H9 (cell line): ENCODE data around the gene NGB. TPM values are rescaled to one million over a fixed set of nuclear protein-coding genes. Genes with fewer than 3 reads are reported as not detected.
A peak's percentile ranks its signal among the peaks of the same experiment; 100 is the strongest.

Experiments
- DNase-seq: peaks from one replicate; pipeline ENCODE4 v3.0.0-alpha.2; 2017
- H2AFZ ChIP-seq: one replicate; pipeline ENCODE4 v1.6.1; 2013; ENCODE audit warnings: mild to moderate bottlenecking, low read length, control low read depth, moderate library complexity
- H2AK5ac ChIP-seq: 2 replicates; pipeline ENCODE4 v1.6.1; 2013; ENCODE audit warnings: low read length, control low read depth, mixed read lengths; ENCODE audit not compliant: insufficient read length
- H2BK120ac ChIP-seq: one replicate; pipeline ENCODE4 v1.6.1; 2013; ENCODE audit warnings: low read depth, mild to moderate bottlenecking, low read length, control low read depth, inconsistent platforms; ENCODE audit not compliant: poor library complexity, severe bottlenecking
- H2BK12ac ChIP-seq: 2 replicates; pipeline ENCODE4 v1.6.1; 2013; ENCODE audit warnings: low read length, control low read depth, mixed read lengths, low read depth; ENCODE audit not compliant: insufficient read length
- H2BK15ac ChIP-seq: 2 replicates; pipeline ENCODE4 v1.6.1; 2013; ENCODE audit warnings: low read depth, low read length, control low read depth
- H2BK20ac ChIP-seq: one replicate; pipeline ENCODE4 v1.6.1; 2013; ENCODE audit warnings: low read depth, mild to moderate bottlenecking, low read length, control low read depth, inconsistent platforms; ENCODE audit not compliant: poor library complexity, severe bottlenecking
- H2BK5ac ChIP-seq: 2 replicates; pipeline ENCODE4 v1.6.1; 2013; ENCODE audit warnings: low read length, control low read depth, mixed read lengths; ENCODE audit not compliant: insufficient read length
- H3K14ac ChIP-seq: 2 replicates; pipeline ENCODE4 v1.6.1; 2013; ENCODE audit warnings: low read length, control low read depth; ENCODE audit not compliant: insufficient read depth
- H3K18ac ChIP-seq: 2 replicates; pipeline ENCODE4 v1.6.1; 2013; ENCODE audit warnings: low read depth, mild to moderate bottlenecking, mixed read lengths, low read length, control low read depth; ENCODE audit not compliant: insufficient read length
- H3K23ac ChIP-seq: 2 replicates; pipeline ENCODE4 v1.6.1; 2013; ENCODE audit warnings: low read length, control low read depth, mixed read lengths, low read depth; ENCODE audit not compliant: insufficient read length
- H3K23me2 ChIP-seq: 2 replicates; pipeline ENCODE4 v1.6.1; 2013; ENCODE audit warnings: low read depth, mild to moderate bottlenecking, mixed read lengths, low read length, control low read depth; ENCODE audit not compliant: insufficient read length, poor library complexity, severe bottlenecking
- H3K27ac ChIP-seq: 2 replicates; pipeline ENCODE4 v1.5.1; 2013; ENCODE audit warnings: low read length, control low read depth, mixed read lengths, low read depth; ENCODE audit not compliant: insufficient read length
- H3K27me3 ChIP-seq: 2 replicates; pipeline ENCODE4 v1.6.1; 2013; ENCODE audit warnings: low read length, control low read depth, inconsistent platforms; ENCODE audit not compliant: insufficient read depth
- H3K4ac ChIP-seq: 2 replicates; pipeline ENCODE4 v1.6.1; 2013; ENCODE audit warnings: low read depth, mild to moderate bottlenecking, control low read depth, inconsistent platforms, low read length, moderate library complexity
- H3K4me1 ChIP-seq: 2 replicates; pipeline ENCODE4 v1.6.1; 2013; ENCODE audit warnings: low read length, control low read depth, inconsistent platforms; ENCODE audit not compliant: insufficient read depth
- H3K4me2 ChIP-seq: 2 replicates; pipeline ENCODE4 v1.6.1; 2013; ENCODE audit warnings: low read length, control low read depth, mixed read lengths; ENCODE audit not compliant: insufficient read length, insufficient read depth
- H3K56ac ChIP-seq: 2 replicates; pipeline ENCODE4 v1.6.1; 2013; ENCODE audit warnings: low read depth, mild to moderate bottlenecking, mixed read lengths, low read length, control low read depth; ENCODE audit not compliant: insufficient read length
- H3K79me1 ChIP-seq: 2 replicates; pipeline ENCODE4 v1.6.1; 2013; ENCODE audit warnings: low read depth, mild to moderate bottlenecking, moderate library complexity, low read length, control low read depth, inconsistent platforms; ENCODE audit not compliant: insufficient read depth, poor library complexity, severe bottlenecking
- H3K79me2 ChIP-seq: 2 replicates; pipeline ENCODE4 v1.6.1; 2013; ENCODE audit warnings: low read length, control low read depth, inconsistent platforms; ENCODE audit not compliant: insufficient read depth
- H3K9ac ChIP-seq: 2 replicates; pipeline ENCODE4 v1.6.1; 2013; ENCODE audit warnings: low read length, control low read depth, mixed read lengths; ENCODE audit not compliant: insufficient read length; ENCODE audit errors: extremely low read depth
- H3K9me3 ChIP-seq: one replicate; pipeline ENCODE4 v1.6.1; 2013; ENCODE audit warnings: low read depth, low read length, inconsistent platforms; ENCODE audit not compliant: control insufficient read depth
- H3T11ph ChIP-seq: one replicate; pipeline ENCODE4 v1.6.1; 2013; ENCODE audit warnings: mild to moderate bottlenecking, low read length, control low read depth, inconsistent platforms
- H4K20me1 ChIP-seq: one replicate; pipeline ENCODE4 v1.6.1; 2013; ENCODE audit not compliant: control insufficient read depth, insufficient read length, insufficient read depth
- H4K5ac ChIP-seq: 2 replicates; pipeline ENCODE4 v1.6.1; 2013; ENCODE audit warnings: low read depth, mild to moderate bottlenecking, mixed read lengths, low read length, control low read depth; ENCODE audit not compliant: insufficient read length
- H4K8ac ChIP-seq: replicated peaks from 2 replicates; pipeline ENCODE4 v1.6.1; 2013; ENCODE audit warnings: low read length, control low read depth, mixed read lengths, low read depth; ENCODE audit not compliant: insufficient read length
- H4K91ac ChIP-seq: 2 replicates; pipeline ENCODE4 v1.6.1; 2013; ENCODE audit warnings: low read depth, mild to moderate bottlenecking, moderate library complexity, mixed read lengths, low read length, control low read depth; ENCODE audit not compliant: insufficient read length
- H3K27ac Mint-ChIP-seq, 3 experiments: 2 replicates in 2 of 3; 3 replicates in 1 of 3; pipeline ENCODE4 v1.8.0; 2020 to 2021; ENCODE audit warnings: mixed read lengths in 3 of 3, mild to moderate bottlenecking in 1 of 3, moderate library complexity in 1 of 3
- H3K27me3 Mint-ChIP-seq: 2 replicates; pipeline ENCODE4 v1.8.0; 2021; ENCODE audit warnings: low read depth, mild to moderate bottlenecking, moderate library complexity, mixed read lengths
- H3K36me3 Mint-ChIP-seq, 3 experiments: 2 replicates in 2 of 3; 3 replicates in 1 of 3; pipeline ENCODE4 v1.8.0; 2020 to 2021; ENCODE audit warnings: low read depth in 3 of 3, mixed read lengths in 3 of 3; ENCODE audit not compliant: insufficient read depth in 1 of 3
- H3K4me1 Mint-ChIP-seq, 2 experiments: 2 replicates each; pipeline ENCODE4 v1.8.0; 2020; ENCODE audit warnings: mixed read lengths in 2 of 2
- H3K4me3 Mint-ChIP-seq, 2 experiments: 2 replicates in 1 of 2; 3 replicates in 1 of 2; pipeline ENCODE4 v1.8.0; 2020 to 2021; ENCODE audit warnings: mild to moderate bottlenecking in 2 of 2, mixed read lengths in 2 of 2, moderate library complexity in 1 of 2
- H3K9me3 Mint-ChIP-seq, 2 experiments: 2 replicates in 1 of 2; 3 replicates in 1 of 2; pipeline ENCODE4 v1.8.0; 2020; ENCODE audit warnings: mild to moderate bottlenecking in 2 of 2, mixed read lengths in 2 of 2, moderate library complexity in 1 of 2
- CTCF ChIP-seq: fragments of 200-600 bp; sonication (generic); conservative IDR thresholded peaks from 3 replicates; pipeline ENCODE4 v1.8.0; 2021; ENCODE audit warnings: antibody characterized with exemption, mild to moderate bottlenecking
- WGBS: extraction: QIAGEN DNeasy Blood & Tissue Kit; methylation state at CpG from one replicate; pipeline ENCODE4 v1.1.7; 2013; ENCODE audit warnings: missing lambda C conversion rate, low lambda C conversion rate, mixed read lengths; ENCODE audit not compliant: insufficient read length; ENCODE audit errors: extremely low coverage; 5-methylcytosine and 5-hydroxymethylcytosine counted together
- total RNA-seq: library from RNA; stranded (reverse); gene quantifications from 2 replicates; pipeline ENCODE4 v1.2.1, GENCODE V29; 2021

The NGB gene
- total RNA-seq, 1 experiment from 2014 or later = 0.26 TPM

- Histone ChIP-seq H3T11ph (no peak overlapping the region), H4K8ac (no peak overlapping the region), H3K56ac (no peak overlapping the region), H3K27me3 (no peaks in the 10 kb centered on the region), H4K91ac (no peak overlapping the region), H2AFZ (no peak overlapping the region), H3K9ac (no peak overlapping the region), H3K4me2 (no peak overlapping the region), H3K27ac (no peak overlapping the region), H2BK15ac (no peak overlapping the region), H2BK120ac (no peak overlapping the region), H3K23ac (no peak overlapping the region), H2BK20ac (no peak overlapping the region), H3K79me1 (no peaks in the 10 kb centered on the region), H3K23me2 (no peaks in the 10 kb centered on the region), H4K5ac (no peak overlapping the region), H3K4ac (no peak overlapping the region), H2BK12ac (no peak overlapping the region), H4K20me1 (no peaks in the 10 kb centered on the region), H3K79me2 (no peaks in the 10 kb centered on the region), H3K4me1 (peaks cover 12% of the 10 kb centered on the region; the same call in 1 of the 2 replicates), H3K18ac (no peak overlapping the region), H2AK5ac (no peak overlapping the region), H3K14ac (no peak overlapping the region), H2BK5ac (no peak overlapping the region), H3K9me3 (no peaks in the 10 kb centered on the region)
- H3K27me3 Mint-ChIP-seq = peaks cover 14% of the 10 kb centered on the region
- peak overlapping the region in 1 of 3 experiments; percentile 10; a peak in 2 of 7 replicates for H3K27ac Mint-ChIP-seq
- peaks cover 53 to 54% of the 10 kb centered on the region in 2 experiments for H3K4me1 Mint-ChIP-seq
- no peak for TF ChIP-seq CTCF
- no peaks in the 10 kb centered on the region; a peak in 2 of 7 replicates for H3K36me3 Mint-ChIP-seq
- peak; percentile 43 for DNase-seq
- H3K4me3 Mint-ChIP-seq = no peak overlapping the region; a peak in 1 of 5 replicates
- WGBS = no CpG with 5 or more reads among the region's 24 CpGs
- H3K9me3 Mint-ChIP-seq = no peaks in the 10 kb centered on the region; a peak in 1 of 5 replicates
Observed at GRCh38 chr14:77220246-77221017, 50.6 kb downstream of the NGB start.
